ENCODE results near the gene SRRM1.

DNA sequence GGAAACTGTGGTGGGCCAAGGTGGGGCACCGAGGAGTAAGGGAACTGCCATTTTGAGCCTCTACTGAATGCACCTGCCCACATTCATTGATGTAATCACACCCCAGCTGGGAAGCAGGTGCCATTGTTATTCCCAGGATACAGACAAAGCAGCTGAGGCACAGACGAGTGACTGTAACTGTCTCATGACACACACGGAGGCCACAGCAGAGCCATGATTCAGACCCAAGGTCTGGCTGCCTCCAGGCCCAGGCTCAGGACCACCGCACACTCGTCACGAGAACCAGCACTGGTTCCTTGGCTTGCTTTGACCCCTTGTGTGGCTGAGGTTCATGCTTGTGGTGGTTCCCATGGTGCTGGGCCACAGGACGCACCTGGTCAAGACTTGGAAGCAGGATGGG, 56.5 kb downstream of the SRRM1 start:
- TF ChIP-seq, protein P1, sequence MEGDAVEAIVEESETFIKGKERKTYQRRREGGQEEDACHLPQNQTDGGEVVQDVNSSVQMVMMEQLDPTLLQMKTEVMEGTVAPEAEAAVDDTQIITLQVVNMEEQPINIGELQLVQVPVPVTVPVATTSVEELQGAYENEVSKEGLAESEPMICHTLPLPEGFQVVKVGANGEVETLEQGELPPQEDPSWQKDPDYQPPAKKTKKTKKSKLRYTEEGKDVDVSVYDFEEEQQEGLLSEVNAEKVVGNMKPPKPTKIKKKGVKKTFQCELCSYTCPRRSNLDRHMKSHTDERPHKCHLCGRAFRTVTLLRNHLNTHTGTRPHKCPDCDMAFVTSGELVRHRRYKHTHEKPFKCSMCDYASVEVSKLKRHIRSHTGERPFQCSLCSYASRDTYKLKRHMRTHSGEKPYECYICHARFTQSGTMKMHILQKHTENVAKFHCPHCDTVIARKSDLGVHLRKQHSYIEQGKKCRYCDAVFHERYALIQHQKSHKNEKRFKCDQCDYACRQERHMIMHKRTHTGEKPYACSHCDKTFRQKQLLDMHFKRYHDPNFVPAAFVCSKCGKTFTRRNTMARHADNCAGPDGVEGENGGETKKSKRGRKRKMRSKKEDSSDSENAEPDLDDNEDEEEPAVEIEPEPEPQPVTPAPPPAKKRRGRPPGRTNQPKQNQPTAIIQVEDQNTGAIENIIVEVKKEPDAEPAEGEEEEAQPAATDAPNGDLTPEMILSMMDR (IDR thresholded peaks at IDR 0.05) = no peak
- TF ChIP-seq POLR2A (IDR thresholded peaks at IDR 0.05) = no peak
